Keratinocyte (primary cell): ENCODE data around the gene SCRN1.

Experiments used
- EZH2 ChIP-seq: IDR thresholded peaks from one replicate; pipeline ENCODE4 v1.6.1; 2012; ENCODE audit warnings: inconsistent platforms, mild to moderate bottlenecking, low read length, moderate library complexity
- TF ChIP-seq, protein P1 (sequence below), 3 experiments: IDR thresholded peaks in 1 of 3; conservative IDR thresholded peaks in 1 of 3; optimal IDR thresholded peaks in 1 of 3; 2 replicates in 2 of 3; 3 replicates in 1 of 3; pipeline versions ENCODE3 to v1.5.1; 2011; ENCODE audit warnings: low read length in 3 of 3, mild to moderate bottlenecking in 3 of 3, moderate library complexity in 2 of 3, control low read depth in 1 of 3, inconsistent platforms in 1 of 3; ENCODE audit not compliant: insufficient read depth in 2 of 3; ENCODE audit errors: extremely low read depth in 1 of 3

GRCh38 chr7:29889288-29889687 lies 100.3 kb downstream of the SCRN1 start:
- TF ChIP-seq, protein P1, sequence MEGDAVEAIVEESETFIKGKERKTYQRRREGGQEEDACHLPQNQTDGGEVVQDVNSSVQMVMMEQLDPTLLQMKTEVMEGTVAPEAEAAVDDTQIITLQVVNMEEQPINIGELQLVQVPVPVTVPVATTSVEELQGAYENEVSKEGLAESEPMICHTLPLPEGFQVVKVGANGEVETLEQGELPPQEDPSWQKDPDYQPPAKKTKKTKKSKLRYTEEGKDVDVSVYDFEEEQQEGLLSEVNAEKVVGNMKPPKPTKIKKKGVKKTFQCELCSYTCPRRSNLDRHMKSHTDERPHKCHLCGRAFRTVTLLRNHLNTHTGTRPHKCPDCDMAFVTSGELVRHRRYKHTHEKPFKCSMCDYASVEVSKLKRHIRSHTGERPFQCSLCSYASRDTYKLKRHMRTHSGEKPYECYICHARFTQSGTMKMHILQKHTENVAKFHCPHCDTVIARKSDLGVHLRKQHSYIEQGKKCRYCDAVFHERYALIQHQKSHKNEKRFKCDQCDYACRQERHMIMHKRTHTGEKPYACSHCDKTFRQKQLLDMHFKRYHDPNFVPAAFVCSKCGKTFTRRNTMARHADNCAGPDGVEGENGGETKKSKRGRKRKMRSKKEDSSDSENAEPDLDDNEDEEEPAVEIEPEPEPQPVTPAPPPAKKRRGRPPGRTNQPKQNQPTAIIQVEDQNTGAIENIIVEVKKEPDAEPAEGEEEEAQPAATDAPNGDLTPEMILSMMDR (optimal IDR thresholded peaks at IDR 0.05 in 1 of 3, IDR thresholded peaks at IDR 0.05 in 1 of 3, conservative IDR thresholded peaks at IDR 0.05 in 1 of 3; ENCODE audit: extremely low read depth in 1 of 3, insufficient read depth in 2 of 3, low read length in 3 of 3): no peak
- no peak for TF ChIP-seq EZH2
